ENCODE results near the gene IFNL4.

DNA sequence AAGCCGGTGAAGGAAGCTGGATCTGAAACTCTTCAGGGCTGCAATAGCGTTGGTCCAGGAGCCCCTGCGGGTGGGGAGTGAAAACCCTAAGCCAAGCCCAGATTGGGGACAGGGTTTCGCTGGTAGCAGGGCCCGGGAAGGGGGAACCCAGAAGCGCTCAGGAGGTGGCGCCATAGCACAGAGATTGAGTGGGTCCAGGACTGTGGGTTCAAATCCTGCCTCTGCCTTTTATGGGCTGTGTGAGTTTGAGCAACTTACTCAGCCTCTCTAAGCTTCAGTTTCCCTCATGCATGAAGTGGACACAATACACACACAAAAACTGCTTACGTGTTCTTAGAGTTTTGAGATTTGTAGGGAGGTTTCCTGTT lies 36.3 kb downstream of the IFNL4 start:
- TF ChIP-seq, protein P1, sequence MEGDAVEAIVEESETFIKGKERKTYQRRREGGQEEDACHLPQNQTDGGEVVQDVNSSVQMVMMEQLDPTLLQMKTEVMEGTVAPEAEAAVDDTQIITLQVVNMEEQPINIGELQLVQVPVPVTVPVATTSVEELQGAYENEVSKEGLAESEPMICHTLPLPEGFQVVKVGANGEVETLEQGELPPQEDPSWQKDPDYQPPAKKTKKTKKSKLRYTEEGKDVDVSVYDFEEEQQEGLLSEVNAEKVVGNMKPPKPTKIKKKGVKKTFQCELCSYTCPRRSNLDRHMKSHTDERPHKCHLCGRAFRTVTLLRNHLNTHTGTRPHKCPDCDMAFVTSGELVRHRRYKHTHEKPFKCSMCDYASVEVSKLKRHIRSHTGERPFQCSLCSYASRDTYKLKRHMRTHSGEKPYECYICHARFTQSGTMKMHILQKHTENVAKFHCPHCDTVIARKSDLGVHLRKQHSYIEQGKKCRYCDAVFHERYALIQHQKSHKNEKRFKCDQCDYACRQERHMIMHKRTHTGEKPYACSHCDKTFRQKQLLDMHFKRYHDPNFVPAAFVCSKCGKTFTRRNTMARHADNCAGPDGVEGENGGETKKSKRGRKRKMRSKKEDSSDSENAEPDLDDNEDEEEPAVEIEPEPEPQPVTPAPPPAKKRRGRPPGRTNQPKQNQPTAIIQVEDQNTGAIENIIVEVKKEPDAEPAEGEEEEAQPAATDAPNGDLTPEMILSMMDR (IDR thresholded peaks at IDR 0.05): no peak
- no peak for TF ChIP-seq EP300 (IDR thresholded peaks at IDR 0.05)

All from ovary (tissue), 3 donors.